Measurements from ENCODE around the gene INSYN2B.

- no peak for TF ChIP-seq CTCF (IDR thresholded peaks at IDR 0.05)
- no peak for TF ChIP-seq POLR2A (IDR thresholded peaks at IDR 0.05)
Observed at GRCh38 chr5:170006021-170006420, 25.7 kb upstream of the INSYN2B start.

All from thyroid gland (tissue), 4 donors.